GM13977 (cell line): ENCODE results near the gene EEF1G.

ENCODE experiments used
- DNase-seq: peaks from one replicate; pipeline ENCODE4 v3.0.0; 2012; ENCODE audit warnings: low spot score
- in situ Hi-C: fragments of 300-500 bp; cut with MboI; formaldehyde crosslinking; loops from one replicate; pipeline ENCODE4 v1.12.0; 2022; ENCODE audit warnings: low sequenced_read_pairs, low pct_unique_long_range_greater_than_20kb, mixed read lengths, inconsistent platforms; ENCODE audit not compliant: unreplicated experiment
- TF ChIP-seq, protein P1 (sequence below): IDR thresholded peaks from 2 replicates; pipeline ENCODE4 v1.5.1; 2012; ENCODE audit warnings: mild to moderate bottlenecking, control low read depth; ENCODE audit not compliant: insufficient read depth; ENCODE audit errors: extremely low read depth, missing control alignments

The EEF1G gene

DNA sequence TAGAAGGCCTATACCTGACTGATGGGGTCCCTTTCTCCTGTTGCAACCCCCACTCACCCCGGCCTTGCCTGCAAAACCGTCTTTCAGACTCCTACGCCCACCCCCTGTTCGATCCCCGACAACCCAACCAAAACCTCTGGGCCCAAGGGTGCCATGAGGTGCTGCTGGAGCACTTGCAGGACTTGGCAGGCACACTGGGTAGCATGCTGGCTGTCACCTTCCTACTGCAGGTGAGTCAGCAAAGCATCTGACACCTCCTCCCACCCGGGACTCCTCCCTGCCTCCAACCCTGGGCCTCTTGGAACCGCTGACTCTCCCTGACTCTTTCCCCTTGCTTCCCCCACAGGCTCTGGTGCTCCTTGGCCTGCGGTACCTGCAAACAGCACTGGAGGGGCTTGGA lies 40.6 kb upstream of the EEF1G start:
- DNase-seq = no peak
- TF ChIP-seq, protein P1, sequence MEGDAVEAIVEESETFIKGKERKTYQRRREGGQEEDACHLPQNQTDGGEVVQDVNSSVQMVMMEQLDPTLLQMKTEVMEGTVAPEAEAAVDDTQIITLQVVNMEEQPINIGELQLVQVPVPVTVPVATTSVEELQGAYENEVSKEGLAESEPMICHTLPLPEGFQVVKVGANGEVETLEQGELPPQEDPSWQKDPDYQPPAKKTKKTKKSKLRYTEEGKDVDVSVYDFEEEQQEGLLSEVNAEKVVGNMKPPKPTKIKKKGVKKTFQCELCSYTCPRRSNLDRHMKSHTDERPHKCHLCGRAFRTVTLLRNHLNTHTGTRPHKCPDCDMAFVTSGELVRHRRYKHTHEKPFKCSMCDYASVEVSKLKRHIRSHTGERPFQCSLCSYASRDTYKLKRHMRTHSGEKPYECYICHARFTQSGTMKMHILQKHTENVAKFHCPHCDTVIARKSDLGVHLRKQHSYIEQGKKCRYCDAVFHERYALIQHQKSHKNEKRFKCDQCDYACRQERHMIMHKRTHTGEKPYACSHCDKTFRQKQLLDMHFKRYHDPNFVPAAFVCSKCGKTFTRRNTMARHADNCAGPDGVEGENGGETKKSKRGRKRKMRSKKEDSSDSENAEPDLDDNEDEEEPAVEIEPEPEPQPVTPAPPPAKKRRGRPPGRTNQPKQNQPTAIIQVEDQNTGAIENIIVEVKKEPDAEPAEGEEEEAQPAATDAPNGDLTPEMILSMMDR = no peak
- in situ Hi-C loops = no loop called here

- TF ChIP-seq, protein P1 = no peak
- DNase-seq = no peak
- in situ Hi-C loops = no loop called here
Observed at GRCh38 chr11:62613291-62613778, 39.6 kb upstream of the EEF1G start.

GRCh38 chr11:62612366-62613290 lies 38.9 kb upstream of the EEF1G start, which contains the start of the genes EML3 and ROM1:
TSS of gene EML3 (minus strand) at chr11:62612775. CDS start at chr11:62612457, 318 bp downstream.
TSS of gene ROM1 (plus strand) at chr11:62613257. CDS start at chr11:62613282, 25 bp downstream.
- TF ChIP-seq, protein P1 = peak; percentile 96
- DNase-seq = peak; percentile 96
- in situ Hi-C loops = no loop called here

- in situ Hi-C loops = no loop called here
- TF ChIP-seq, protein P1 = no peak
- peak; percentile 78 for DNase-seq
Observed at GRCh38 chr11:62611705-62612365, 38.1 kb upstream of the EEF1G start.

DNA sequence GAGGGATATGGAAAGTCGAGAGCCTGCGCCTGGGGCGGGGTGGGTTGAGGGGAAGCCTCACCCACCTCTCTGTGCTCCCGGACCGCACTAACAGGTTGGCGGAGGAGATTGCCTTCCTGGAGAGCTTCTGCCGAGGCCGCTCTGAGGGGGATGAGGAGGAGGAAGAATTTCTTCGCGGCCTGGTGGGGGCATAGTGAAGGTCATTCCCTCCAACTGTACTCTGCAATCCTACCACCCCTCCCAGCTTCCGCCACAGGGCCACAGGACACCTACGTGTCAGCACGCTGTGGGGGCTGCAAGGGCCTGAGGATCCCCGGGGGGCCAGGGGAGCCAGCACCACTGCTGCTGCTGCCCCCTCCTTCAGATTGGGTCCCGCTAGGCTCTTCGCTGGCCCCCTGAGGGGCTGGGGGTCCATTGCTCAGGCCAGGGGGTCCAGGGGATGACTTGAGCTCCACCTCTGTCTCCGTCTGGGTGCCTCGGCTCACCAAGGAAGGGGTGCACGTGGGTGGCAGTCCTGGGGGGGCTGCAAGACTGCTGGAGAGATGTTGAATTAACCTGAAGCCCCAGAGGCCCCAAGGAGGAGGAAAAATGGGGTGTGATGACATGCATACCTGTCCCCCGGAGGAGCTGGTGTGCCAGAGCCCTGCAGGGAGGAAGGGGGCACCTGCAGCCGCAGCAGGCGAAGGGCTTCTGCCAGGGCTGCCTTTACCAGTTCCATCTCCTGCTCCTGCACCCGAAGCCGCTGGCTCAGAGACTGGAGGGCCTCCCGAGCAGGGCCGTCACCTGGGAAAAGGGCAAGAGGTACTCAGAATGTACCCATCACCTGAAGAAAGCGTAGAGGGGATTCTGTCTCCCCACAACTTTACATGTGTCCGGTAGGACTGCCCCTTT lies 37.4 kb upstream of the EEF1G start:
- in situ Hi-C loops = no loop called here
- DNase-seq = no peak
- TF ChIP-seq, protein P1 = no peak

DNA sequence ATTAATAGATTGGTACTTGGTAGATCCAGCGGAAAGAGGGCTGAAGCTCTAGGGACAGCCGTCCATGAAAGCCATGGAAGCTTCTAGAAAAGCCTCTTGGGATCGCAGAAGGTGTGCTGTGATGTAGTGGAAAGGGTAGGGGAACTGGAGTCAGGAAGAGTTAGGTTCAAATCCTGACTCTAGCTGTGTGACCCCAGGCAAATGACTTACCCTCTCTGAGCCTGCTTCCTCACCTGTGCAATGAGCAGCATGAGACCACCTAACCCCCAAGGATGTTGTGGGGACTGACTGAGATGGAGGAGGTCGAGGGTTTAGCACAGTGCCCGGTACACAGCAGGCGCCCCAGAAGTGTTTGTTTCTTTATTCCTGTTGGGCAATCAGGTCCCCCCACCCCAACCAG lies 36.7 kb upstream of the EEF1G start:
- TF ChIP-seq, protein P1 = no peak
- in situ Hi-C loops = no loop called here
- DNase-seq = no peak
